ENCODE data around the gene CLEC1B.
"Not testable (repeated sequence)": the region's sequence is repeated elsewhere in the genome, so short reads cannot be mapped to it uniquely, and the experiment has no call there.

The CLEC1B gene

DNA sequence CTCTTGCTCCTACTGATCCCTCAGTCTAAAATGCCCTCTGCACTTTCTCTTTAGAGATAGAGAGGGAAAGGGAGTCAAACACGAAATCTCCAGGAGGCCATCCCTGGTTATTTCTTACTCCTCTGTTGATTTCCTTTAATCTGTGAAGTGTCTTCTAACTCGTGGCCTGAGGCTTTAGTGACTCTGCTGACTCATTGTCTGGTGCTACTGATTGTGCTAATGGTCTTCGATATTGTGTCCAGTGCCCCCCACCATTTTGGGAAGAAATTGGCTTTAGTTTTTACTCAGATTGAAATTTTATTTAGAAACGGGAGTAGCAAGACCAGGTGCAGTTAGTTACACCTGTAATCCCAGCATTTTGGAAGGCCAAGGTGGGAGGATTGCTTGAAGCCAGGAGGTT is 32.4 kb upstream of the CLEC1B start:
- H3K4me3 ChIP-seq (ENCODE audit: low read depth, low read length) = no peak overlapping the region
- no peak for DNase-seq (ENCODE audit: low read depth)
- TF ChIP-seq MYC (IDR thresholded peaks at IDR 0.05; ENCODE audit: low read depth, low read length) (no peak), CTCF (IDR thresholded peaks at IDR 0.05; ENCODE audit: low read depth, low read length) (no peak), POLR2A (IDR thresholded peaks at IDR 0.05; ENCODE audit: extremely low read depth, insufficient read length) (no peak)
- TF ChIP-seq, protein P1, sequence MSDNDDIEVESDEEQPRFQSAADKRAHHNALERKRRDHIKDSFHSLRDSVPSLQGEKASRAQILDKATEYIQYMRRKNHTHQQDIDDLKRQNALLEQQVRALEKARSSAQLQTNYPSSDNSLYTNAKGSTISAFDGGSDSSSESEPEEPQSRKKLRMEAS (IDR thresholded peaks at IDR 0.05; ENCODE audit: low read depth, low read length) = no peak

- H3K4me3 ChIP-seq (ENCODE audit: low read depth, low read length) = no peak within 1 kb of the TSS
- DNase-seq (ENCODE audit: low read depth) = no peak
- TF ChIP-seq, protein P1 (IDR thresholded peaks at IDR 0.05; ENCODE audit: low read depth, low read length) = no peak
- TF ChIP-seq MYC (IDR thresholded peaks at IDR 0.05; ENCODE audit: low read depth, low read length) (no peak), POLR2A (IDR thresholded peaks at IDR 0.05; ENCODE audit: extremely low read depth, insufficient read length) (no peak), CTCF (IDR thresholded peaks at IDR 0.05; ENCODE audit: low read depth, low read length) (no peak)
These were observed 31.5 kb upstream of the CLEC1B start, which contains the start of gene CLEC9A for GRCh38 chr12:10030446-10030845. Gene CLEC9A, plus strand, starts transcription at chr12:10030682. Its CDS starts 22,006 bp downstream, at chr12:10052688.

DNA sequence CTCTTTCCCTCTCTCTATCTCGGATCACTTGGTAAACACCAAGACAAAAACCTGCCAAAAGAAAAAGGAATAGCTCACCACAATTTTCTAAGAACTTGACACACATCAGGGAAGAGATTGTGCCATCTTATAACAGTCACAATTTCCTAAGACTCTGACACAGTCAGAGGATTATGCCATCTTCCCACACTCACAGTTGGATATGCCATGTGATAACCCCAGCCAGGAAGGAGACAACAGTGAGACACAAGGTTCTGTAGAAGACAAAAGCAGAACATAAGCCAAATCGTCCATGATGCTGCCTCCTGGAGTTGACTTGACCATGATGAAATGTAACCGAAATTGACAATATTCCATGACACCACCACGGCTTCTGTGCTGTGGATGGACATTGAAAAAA is 28.8 kb upstream of the CLEC1B start:
- DNase-seq (ENCODE audit: low read depth) = peak; percentile 80
- TF ChIP-seq POLR2A (IDR thresholded peaks at IDR 0.05; ENCODE audit: extremely low read depth, insufficient read length) (no peak), CTCF (IDR thresholded peaks at IDR 0.05; ENCODE audit: low read depth, low read length) (no peak), MYC (IDR thresholded peaks at IDR 0.05; ENCODE audit: low read depth, low read length) (0 out of 2 replicates have a peak, but pooled peaks have one; percentile 42)
- TF ChIP-seq, protein P1 (IDR thresholded peaks at IDR 0.05; ENCODE audit: low read depth, low read length) = peak; percentile 51; the same call in 1 of the 2 replicates
- H3K4me3 ChIP-seq (ENCODE audit: low read depth, low read length) = no peak overlapping the region

DNA sequence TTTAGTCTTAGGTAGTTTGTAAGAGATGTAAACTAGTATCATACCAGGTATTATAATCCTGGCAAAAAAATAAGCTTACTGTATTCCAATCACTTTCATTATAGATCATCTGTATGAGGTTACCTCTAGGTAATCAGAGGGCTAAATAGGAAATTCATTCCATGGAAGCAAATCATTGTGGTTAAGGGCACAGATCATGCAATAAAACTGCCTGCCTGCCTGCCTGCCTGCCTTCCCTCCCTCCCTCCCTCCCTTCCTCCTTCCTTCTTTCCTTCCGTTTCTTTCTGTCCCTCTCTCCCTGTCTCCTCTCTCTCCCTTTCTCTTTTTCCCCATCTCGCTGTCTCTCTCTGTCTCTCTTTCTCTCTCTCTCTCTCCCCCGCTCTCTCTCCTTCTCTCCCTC is 28.4 kb upstream of the CLEC1B start:
- peak; percentile 9 for DNase-seq (ENCODE audit: low read depth)
- TF ChIP-seq, protein P1 (IDR thresholded peaks at IDR 0.05; ENCODE audit: low read depth, low read length) = no peak
- TF ChIP-seq POLR2A (IDR thresholded peaks at IDR 0.05; ENCODE audit: extremely low read depth, insufficient read length) (no peak), CTCF (IDR thresholded peaks at IDR 0.05; ENCODE audit: low read depth, low read length) (no peak), MYC (IDR thresholded peaks at IDR 0.05; ENCODE audit: low read depth, low read length) (no peak)
- H3K4me3 ChIP-seq (ENCODE audit: low read depth, low read length) = no peak overlapping the region

GRCh38 chr12:10026666-10027065 is 27.7 kb upstream of the CLEC1B start:
- DNase-seq (ENCODE audit: low read depth); H3K4me3 ChIP-seq (ENCODE audit: low read depth, low read length): not testable (repeated sequence)

- no peak for TF ChIP-seq POLR2A (IDR thresholded peaks at IDR 0.05; ENCODE audit: extremely low read depth, insufficient read length)
- TF ChIP-seq, protein P1 (IDR thresholded peaks at IDR 0.05; ENCODE audit: low read depth, low read length) = no peak
- no peak for TF ChIP-seq MYC (IDR thresholded peaks at IDR 0.05; ENCODE audit: low read depth, low read length)
- TF ChIP-seq CTCF (IDR thresholded peaks at IDR 0.05; ENCODE audit: low read depth, low read length) = no peak
- H3K4me3 ChIP-seq (ENCODE audit: low read depth, low read length) = no peak overlapping the region
- DNase-seq (ENCODE audit: low read depth) = no peak
These were observed 26.3 kb upstream of the CLEC1B start for GRCh38 chr12:10025236-10025635.

Measured in NB4 (cell line).